Progenitor cell of endocrine pancreas (in vitro differentiated cells): Measurements from ENCODE around the gene FOSB. TPM values are rescaled to one million over a fixed set of nuclear protein-coding genes. Genes with fewer than 3 reads are reported as not detected.

Source experiments
- DNase-seq: peaks from one replicate; pipeline ENCODE4 v3.0.0; 2021; ENCODE audit warnings: low spot score; ENCODE audit not compliant: unreplicated experiment
- H3K27ac Mint-ChIP-seq: 2 replicates; pipeline ENCODE4 v1.8.0; 2021; ENCODE audit warnings: mild to moderate bottlenecking, moderate library complexity, mixed read lengths
- H3K27me3 Mint-ChIP-seq: 2 replicates; pipeline ENCODE4 v1.8.0; 2021; ENCODE audit warnings: mixed read lengths
- H3K36me3 Mint-ChIP-seq: 2 replicates; pipeline ENCODE4 v1.8.0; 2022; ENCODE audit warnings: mixed read lengths; ENCODE audit not compliant: insufficient read depth
- H3K4me1 Mint-ChIP-seq: 2 replicates; pipeline ENCODE4 v1.8.0; 2021; ENCODE audit warnings: low read depth, mixed read lengths
- H3K4me3 Mint-ChIP-seq: 2 replicates; pipeline ENCODE4 v1.8.0; 2021; ENCODE audit warnings: low read depth, mild to moderate bottlenecking, moderate library complexity, mixed read lengths
- H3K9me3 Mint-ChIP-seq: 2 replicates; pipeline ENCODE4 v1.8.0; 2021; ENCODE audit warnings: low read depth, mixed read lengths
- CTCF ChIP-seq: fragments of 200-600 bp; sonication (generic); IDR thresholded peaks from one replicate; pipeline ENCODE4 v1.5.0; 2021; ENCODE audit warnings: antibody characterized with exemption, mild to moderate bottlenecking; ENCODE audit not compliant: unreplicated experiment
- total RNA-seq: library from RNA; stranded (reverse); gene quantifications from 2 replicates; pipeline ENCODE4 v1.2.1, GENCODE V29; 2021

The FOSB gene
- total RNA-seq, 1 donor from 2014 or later, result 7.3 TPM

DNA sequence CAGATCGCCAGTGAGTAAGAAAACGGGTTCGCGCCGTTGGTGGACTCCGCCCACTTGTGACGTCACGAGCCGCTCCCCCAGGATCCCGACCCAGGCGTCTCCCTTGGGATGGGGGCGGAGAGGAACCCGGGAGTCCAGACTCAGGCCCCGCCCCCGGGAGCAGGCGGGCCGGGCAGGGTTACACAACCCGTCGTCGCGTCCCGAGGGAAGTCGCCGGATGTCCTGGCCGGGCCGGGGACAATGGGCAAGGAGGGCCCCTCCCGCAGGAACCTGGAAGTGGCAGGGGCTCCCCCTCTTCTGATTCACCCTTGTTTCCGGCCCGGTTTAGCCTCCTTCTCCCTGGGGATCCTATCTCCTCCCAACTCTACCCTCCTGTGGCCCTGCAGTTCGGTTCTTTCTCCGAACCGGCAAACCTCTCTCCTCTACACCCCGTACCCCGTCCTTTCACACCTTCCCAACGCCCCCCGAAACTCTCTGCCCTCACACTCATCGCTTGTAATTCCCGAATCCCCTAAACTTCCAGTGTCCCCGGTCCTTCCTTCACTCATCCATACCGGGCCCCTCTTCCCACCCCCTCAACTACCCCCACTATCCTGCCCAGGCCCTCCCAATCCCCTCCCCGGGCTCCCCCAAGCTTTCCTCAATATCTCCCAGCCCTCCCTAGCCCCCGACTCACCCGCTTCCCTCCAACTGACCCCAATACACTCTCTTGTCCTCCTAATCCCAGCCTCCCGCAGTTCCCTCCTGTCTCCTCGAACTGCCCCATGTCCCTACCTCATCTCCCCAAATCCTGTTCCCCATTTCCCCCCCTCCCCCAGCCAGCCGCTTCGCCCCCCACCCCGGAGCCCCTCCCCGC, 24.1 kb upstream of the FOSB start:
- H3K27me3 Mint-ChIP-seq, result no peaks in the 10 kb centered on the region
- TF ChIP-seq CTCF, result no peak
- DNase-seq, result peak; percentile 89
- H3K9me3 Mint-ChIP-seq, result no peaks in the 10 kb centered on the region
- H3K4me1 Mint-ChIP-seq, result peaks cover 18% of the 10 kb centered on the region
- peak overlapping the region; percentile 83 for H3K4me3 Mint-ChIP-seq
- no peaks in the 10 kb centered on the region for H3K36me3 Mint-ChIP-seq
- H3K27ac Mint-ChIP-seq, result peak overlapping the region; percentile 95

DNA sequence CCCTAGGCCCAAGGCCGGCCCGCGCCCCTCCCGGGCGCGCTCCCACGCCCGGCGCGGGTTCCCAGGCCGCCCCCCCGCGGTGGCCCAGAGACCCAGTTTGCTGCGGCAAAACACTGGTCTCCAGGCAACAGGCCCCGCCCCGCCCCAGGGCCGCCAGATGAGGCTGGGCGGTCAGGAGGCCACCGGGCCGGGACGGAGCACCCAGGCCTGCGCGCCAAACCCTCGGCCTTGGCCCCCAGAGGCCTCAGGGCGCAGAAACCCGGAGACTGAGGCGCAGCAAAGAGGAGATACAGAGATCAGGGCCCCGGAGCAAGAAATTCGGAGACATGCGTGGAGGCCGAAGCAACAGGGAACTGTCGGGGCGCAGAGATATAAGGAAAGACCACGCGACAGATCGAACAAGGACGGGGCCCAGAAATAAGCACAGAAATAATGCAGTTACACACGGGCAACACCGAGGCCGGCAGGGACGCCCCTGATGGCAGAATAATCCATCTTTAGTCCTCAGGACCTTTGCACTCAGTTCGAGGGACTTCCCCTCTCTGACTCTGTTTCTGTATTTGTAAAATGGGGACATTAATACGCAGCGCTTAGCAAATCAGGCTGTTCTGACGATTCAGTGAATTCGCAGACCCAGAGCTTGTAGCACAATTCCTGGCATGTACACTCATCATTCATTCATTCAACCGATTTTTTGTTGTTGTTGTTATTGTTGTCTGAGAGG, 23.3 kb upstream of the FOSB start:
- peak; percentile 25 for TF ChIP-seq CTCF
- H3K9me3 Mint-ChIP-seq, result no peaks in the 10 kb centered on the region
- H3K27ac Mint-ChIP-seq, result peak overlapping the region; percentile 91
- peaks cover 23% of the 10 kb centered on the region for H3K4me1 Mint-ChIP-seq
- DNase-seq, result peak; percentile 86
- H3K36me3 Mint-ChIP-seq, result no peaks in the 10 kb centered on the region
- H3K4me3 Mint-ChIP-seq, result peak overlapping the region; percentile 64
- no peaks in the 10 kb centered on the region for H3K27me3 Mint-ChIP-seq

DNA sequence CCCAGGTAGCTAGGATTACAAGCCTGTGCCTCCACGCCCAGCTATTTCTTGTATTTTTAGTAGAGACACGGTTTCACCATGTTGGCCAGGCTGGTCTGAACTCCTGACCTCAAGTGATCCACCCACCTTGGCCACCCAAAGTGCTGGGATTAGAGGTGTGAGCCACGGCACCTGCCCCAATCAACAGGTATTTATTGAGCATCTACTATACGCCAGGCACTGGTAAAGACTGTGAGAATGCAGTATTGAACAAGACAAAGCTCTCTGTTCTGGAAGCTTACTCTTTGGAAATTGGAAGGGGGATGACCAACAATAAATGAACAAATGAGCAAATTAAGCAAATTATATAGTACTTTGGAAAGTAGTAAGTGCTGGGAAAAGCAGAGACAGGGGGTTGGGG, 22.7 kb upstream of the FOSB start:
- no peak for TF ChIP-seq CTCF
- no peak for DNase-seq
- no peaks in the 10 kb centered on the region for H3K27me3 Mint-ChIP-seq
- H3K36me3 Mint-ChIP-seq, result no peaks in the 10 kb centered on the region
- peak overlapping the region; percentile 93 for H3K27ac Mint-ChIP-seq
- H3K4me1 Mint-ChIP-seq, result peaks cover 24% of the 10 kb centered on the region
- no peaks in the 10 kb centered on the region for H3K9me3 Mint-ChIP-seq
- peak overlapping the region; percentile 16 for H3K4me3 Mint-ChIP-seq

DNA sequence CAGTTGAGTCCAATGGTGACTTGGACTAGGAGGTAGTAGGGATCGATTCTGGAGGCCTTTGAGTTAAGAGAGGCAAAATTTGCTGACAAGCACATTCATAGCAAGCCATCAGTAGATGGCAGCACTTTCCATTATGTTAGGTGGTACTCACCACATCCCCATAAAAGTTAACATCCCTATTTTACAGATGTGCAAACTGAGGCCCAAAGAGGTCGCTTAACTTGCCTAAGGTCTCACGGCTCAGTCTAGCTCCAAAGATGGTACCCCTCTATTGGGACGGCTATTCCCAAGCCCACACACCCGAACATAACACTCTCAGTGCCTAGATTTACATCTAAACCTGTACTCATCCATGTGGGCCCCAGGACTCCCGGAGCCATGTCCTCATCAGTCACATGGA, 21.5 kb upstream of the FOSB start:
- DNase-seq, result no peak
- H3K27me3 Mint-ChIP-seq, result no peaks in the 10 kb centered on the region
- H3K27ac Mint-ChIP-seq, result no peak overlapping the region
- no peaks in the 10 kb centered on the region for H3K9me3 Mint-ChIP-seq
- no peaks in the 10 kb centered on the region for H3K36me3 Mint-ChIP-seq
- no peak overlapping the region for H3K4me3 Mint-ChIP-seq
- peaks cover 29% of the 10 kb centered on the region for H3K4me1 Mint-ChIP-seq
- TF ChIP-seq CTCF, result peak; percentile 24

- DNase-seq, result no peak
- H3K36me3 Mint-ChIP-seq, result no peaks in the 10 kb centered on the region
- no peak overlapping the region for H3K4me3 Mint-ChIP-seq
- no peaks in the 10 kb centered on the region for H3K9me3 Mint-ChIP-seq
- H3K27ac Mint-ChIP-seq, result no peak overlapping the region
- H3K27me3 Mint-ChIP-seq, result no peaks in the 10 kb centered on the region
- peaks cover 32% of the 10 kb centered on the region for H3K4me1 Mint-ChIP-seq
- no peak for TF ChIP-seq CTCF
These were observed 20.9 kb upstream of the FOSB start for GRCh38 chr19:45446944-45447343.
